Astrocyte (in vitro differentiated cells and primary cell): ENCODE measurements around the gene DCHS1. TPM values are rescaled to one million over a fixed set of nuclear protein-coding genes. Genes with fewer than 3 reads are reported as not detected.
A peak's percentile ranks its signal among the peaks of the same experiment; 100 is the strongest.

Source experiments
- DNase-seq: peaks from one replicate; pipeline ENCODE4 v3.0.0-alpha.2; 2010; ENCODE audit warnings: low read depth
- FAIRE-seq: peaks from 2 replicates; lab custom pipeline; 2011; peaks lifted over from hg19 to GRCh38; lab: Jason Lieb, UNC
- H2AFZ ChIP-seq: 2 replicates; pipeline ENCODE4 v1.6.0; 2012; ENCODE audit warnings: low read depth, low read length, inconsistent platforms
- H3K27ac ChIP-seq: 2 replicates; pipeline ENCODE4 v1.5.1; 2011; ENCODE audit warnings: low read depth, low read length, inconsistent platforms
- H3K27me3 ChIP-seq: 2 replicates; pipeline ENCODE4 v1.6.0; 2011; ENCODE audit warnings: low read length, inconsistent platforms; ENCODE audit not compliant: insufficient read depth
- H3K36me3 ChIP-seq: 2 replicates; pipeline ENCODE4 v1.5.1; 2011; ENCODE audit warnings: low read length, inconsistent platforms; ENCODE audit not compliant: insufficient read depth
- H3K4me1 ChIP-seq: 2 replicates; pipeline ENCODE4 v1.5.1; 2011; ENCODE audit warnings: low read length, inconsistent platforms; ENCODE audit not compliant: insufficient read depth
- H3K4me2 ChIP-seq: 2 replicates; pipeline ENCODE4 v1.6.0; 2012; ENCODE audit warnings: low read length, inconsistent platforms
- H3K4me3 ChIP-seq: 2 replicates; pipeline ENCODE4 v1.5.1; 2011; ENCODE audit warnings: low read depth, mild to moderate bottlenecking, low read length, inconsistent platforms; ENCODE audit not compliant: insufficient read depth
- H3K79me2 ChIP-seq: 2 replicates; pipeline ENCODE4 v1.6.0; 2012; ENCODE audit warnings: mild to moderate bottlenecking, low read length, inconsistent platforms; ENCODE audit not compliant: insufficient read depth
- H3K9ac ChIP-seq: 2 replicates; pipeline ENCODE4 v1.6.0; 2012; ENCODE audit warnings: mild to moderate bottlenecking, low read length, inconsistent platforms
- H3K9me3 ChIP-seq: 2 replicates; pipeline ENCODE4 v1.5.1; 2012; ENCODE audit warnings: low read depth, mild to moderate bottlenecking, low read length, inconsistent platforms; ENCODE audit not compliant: insufficient read depth
- H4K20me1 ChIP-seq: 2 replicates; pipeline ENCODE4 v1.6.0; 2012; ENCODE audit warnings: low read length, inconsistent platforms; ENCODE audit not compliant: insufficient read depth
- H3K27ac Mint-ChIP-seq: one replicate; pipeline ENCODE4 v1.8.0; 2021; ENCODE audit warnings: mild to moderate bottlenecking, mixed read lengths; ENCODE audit not compliant: unreplicated experiment
- H3K27me3 Mint-ChIP-seq: one replicate; pipeline ENCODE4 v1.8.0; 2021; ENCODE audit warnings: low read depth, mixed read lengths; ENCODE audit not compliant: unreplicated experiment
- H3K36me3 Mint-ChIP-seq: one replicate; pipeline ENCODE4 v1.8.0; 2021; ENCODE audit warnings: low read depth, mixed read lengths; ENCODE audit not compliant: unreplicated experiment
- H3K4me1 Mint-ChIP-seq: one replicate; pipeline ENCODE4 v1.8.0; 2021; ENCODE audit warnings: low read depth, mixed read lengths; ENCODE audit not compliant: unreplicated experiment
- H3K4me3 Mint-ChIP-seq: one replicate; pipeline ENCODE4 v1.8.0; 2021; ENCODE audit warnings: mild to moderate bottlenecking, moderate library complexity, mixed read lengths; ENCODE audit not compliant: unreplicated experiment
- H3K9me3 Mint-ChIP-seq: one replicate; pipeline ENCODE4 v1.8.0; 2021; ENCODE audit warnings: mild to moderate bottlenecking, mixed read lengths; ENCODE audit not compliant: unreplicated experiment
- EZH2 ChIP-seq: IDR thresholded peaks from 2 replicates; pipeline ENCODE4 v1.6.1; 2012; ENCODE audit warnings: mild to moderate bottlenecking, low read length, inconsistent platforms; ENCODE audit not compliant: insufficient read depth
- total RNA-seq: library from RNA; stranded (reverse); gene quantifications from 2 replicates; pipeline ENCODE4 v1.2.1, GENCODE V29; 2021
- TF ChIP-seq, protein P1 (sequence below): IDR thresholded peaks from 2 replicates; pipeline ENCODE4 v1.5.1; 2011; ENCODE audit warnings: low read depth, mild to moderate bottlenecking, inconsistent platforms, low read length, moderate library complexity; ENCODE audit not compliant: insufficient read depth

Gene DCHS1
- total RNA-seq, 1 donor from 2014 or later: 8.4 TPM

DNA sequence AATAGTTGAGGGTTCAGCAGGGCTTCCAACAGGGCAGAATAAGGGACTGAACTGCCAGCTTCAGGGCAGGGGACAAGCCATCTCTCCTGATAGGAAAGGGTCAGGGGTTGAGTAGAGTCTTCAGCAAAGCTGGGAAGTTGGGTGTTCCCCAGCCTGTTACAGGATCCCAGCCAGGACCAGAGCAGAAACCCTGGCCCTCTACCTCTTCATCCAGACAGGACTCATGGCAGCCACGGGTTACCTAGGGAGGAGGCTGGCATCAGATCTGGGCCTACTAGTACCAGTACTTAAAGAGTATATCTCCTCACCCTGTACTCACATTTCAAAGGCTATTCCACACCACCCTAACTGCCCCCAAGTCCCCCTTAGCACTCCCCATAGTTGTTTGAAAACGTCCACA lies 41.2 kb downstream of the DCHS1 start:
- DNase-seq: no peak
- TF ChIP-seq EZH2: no peak
- TF ChIP-seq, protein P1, sequence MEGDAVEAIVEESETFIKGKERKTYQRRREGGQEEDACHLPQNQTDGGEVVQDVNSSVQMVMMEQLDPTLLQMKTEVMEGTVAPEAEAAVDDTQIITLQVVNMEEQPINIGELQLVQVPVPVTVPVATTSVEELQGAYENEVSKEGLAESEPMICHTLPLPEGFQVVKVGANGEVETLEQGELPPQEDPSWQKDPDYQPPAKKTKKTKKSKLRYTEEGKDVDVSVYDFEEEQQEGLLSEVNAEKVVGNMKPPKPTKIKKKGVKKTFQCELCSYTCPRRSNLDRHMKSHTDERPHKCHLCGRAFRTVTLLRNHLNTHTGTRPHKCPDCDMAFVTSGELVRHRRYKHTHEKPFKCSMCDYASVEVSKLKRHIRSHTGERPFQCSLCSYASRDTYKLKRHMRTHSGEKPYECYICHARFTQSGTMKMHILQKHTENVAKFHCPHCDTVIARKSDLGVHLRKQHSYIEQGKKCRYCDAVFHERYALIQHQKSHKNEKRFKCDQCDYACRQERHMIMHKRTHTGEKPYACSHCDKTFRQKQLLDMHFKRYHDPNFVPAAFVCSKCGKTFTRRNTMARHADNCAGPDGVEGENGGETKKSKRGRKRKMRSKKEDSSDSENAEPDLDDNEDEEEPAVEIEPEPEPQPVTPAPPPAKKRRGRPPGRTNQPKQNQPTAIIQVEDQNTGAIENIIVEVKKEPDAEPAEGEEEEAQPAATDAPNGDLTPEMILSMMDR: no peak
- H3K27me3 Mint-ChIP-seq: no peaks in the 10 kb centered on the region
- Histone ChIP-seq H3K27me3 (no peaks in the 10 kb centered on the region), H4K20me1 (peaks cover 13% of the 10 kb centered on the region), H2AFZ (no peak overlapping the region), H3K9ac (no peak overlapping the region), H3K79me2 (peaks cover 42% of the 10 kb centered on the region), H3K27ac (no peak overlapping the region), H3K4me2 (no peak overlapping the region), H3K4me1 (peaks cover 55% of the 10 kb centered on the region), H3K9me3 (no peaks in the 10 kb centered on the region), H3K4me3 (no peak overlapping the region), H3K36me3 (peaks cover 16% of the 10 kb centered on the region)
- H3K9me3 Mint-ChIP-seq: no peaks in the 10 kb centered on the region
- no peak overlapping the region for H3K4me3 Mint-ChIP-seq
- peaks cover 22% of the 10 kb centered on the region for H3K4me1 Mint-ChIP-seq
- peaks cover 27% of the 10 kb centered on the region for H3K36me3 Mint-ChIP-seq
- no peak for FAIRE-seq
- no peak overlapping the region for H3K27ac Mint-ChIP-seq

DNA sequence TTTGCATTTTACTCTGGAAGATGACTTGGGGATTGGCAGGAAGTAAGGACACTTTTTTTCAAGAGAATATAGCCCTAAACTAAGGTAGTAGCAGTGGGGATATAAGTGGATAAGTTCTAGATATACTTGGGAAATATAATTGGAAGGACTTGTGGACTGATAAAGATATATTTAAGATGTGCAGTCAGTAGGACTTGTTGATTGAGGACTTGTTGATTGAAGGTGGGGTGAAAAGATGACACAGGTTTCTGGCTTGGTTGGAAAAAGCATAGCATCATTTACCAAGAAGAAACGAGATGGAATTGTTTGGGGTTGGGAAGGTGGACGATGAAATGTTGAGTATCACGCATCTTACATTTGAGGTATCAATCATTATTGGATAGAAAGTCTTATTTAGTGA lies 42.1 kb downstream of the DCHS1 start:
- Histone ChIP-seq H3K27ac (no peak overlapping the region), H3K36me3 (peaks cover 25% of the 10 kb centered on the region), H2AFZ (no peak overlapping the region), H3K27me3 (no peaks in the 10 kb centered on the region), H3K4me3 (no peak overlapping the region), H3K79me2 (peaks cover 44% of the 10 kb centered on the region), H3K4me1 (peaks cover 52% of the 10 kb centered on the region), H3K4me2 (peak overlapping the region; percentile 89), H3K9ac (no peak overlapping the region), H3K9me3 (no peaks in the 10 kb centered on the region), H4K20me1 (peaks cover 13% of the 10 kb centered on the region)
- Mint-ChIP-seq H3K4me1 (peaks cover 29% of the 10 kb centered on the region), H3K27me3 (no peaks in the 10 kb centered on the region), H3K9me3 (no peaks in the 10 kb centered on the region), H3K4me3 (no peak overlapping the region), H3K27ac (no peak overlapping the region), H3K36me3 (peaks cover 27% of the 10 kb centered on the region)
- TF ChIP-seq, protein P1: no peak
- no peak for TF ChIP-seq EZH2
- DNase-seq (no peak), FAIRE-seq (no peak)

DNA sequence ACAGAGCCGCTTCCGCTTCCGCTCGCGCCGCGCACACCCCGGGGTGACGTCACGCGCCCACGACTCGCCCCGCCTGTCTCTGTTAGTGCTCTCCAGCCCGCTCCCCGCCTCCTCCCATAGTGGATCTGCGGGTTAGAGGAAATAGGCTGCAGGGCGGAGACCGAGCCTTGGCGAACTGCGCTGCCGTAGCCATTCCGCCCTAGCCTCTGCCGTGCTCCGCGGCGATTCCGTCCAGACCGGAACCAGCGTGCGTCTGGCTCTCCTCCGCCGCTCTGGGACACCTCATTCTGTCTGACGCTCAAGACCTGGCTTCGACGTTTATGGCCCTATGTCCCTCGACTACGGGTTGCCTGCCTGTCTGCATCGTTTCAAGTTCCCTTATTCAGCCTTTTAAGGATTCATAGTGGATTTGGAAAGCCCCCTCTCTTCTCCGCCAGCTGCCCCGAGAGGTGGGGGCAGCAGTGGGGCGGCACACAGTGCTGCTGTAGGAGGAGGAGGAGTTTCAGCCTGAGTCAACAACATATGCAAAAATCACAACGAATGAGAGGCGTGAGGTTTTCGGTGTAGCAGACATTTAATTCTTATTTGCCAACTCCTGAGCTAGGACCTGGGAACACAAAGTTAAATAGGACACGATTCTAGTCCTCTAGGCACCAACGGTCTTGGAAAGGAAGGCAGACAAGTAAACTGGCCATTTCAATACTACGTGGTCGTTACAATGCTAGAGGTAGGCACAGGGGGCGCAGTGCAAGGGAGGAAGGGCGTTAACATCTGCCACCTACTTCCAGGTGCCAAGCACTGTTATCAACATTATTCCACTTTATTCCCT lies 43.2 kb downstream of the DCHS1 start, which contains the start of gene TAF10:
TAF10 (minus strand) TSS at position 4 of the 829 bp plus-strand sequence. CDS start 27 bp downstream, outside the sequence.
- Mint-ChIP-seq H3K36me3 (peaks cover 33% of the 10 kb centered on the region), H3K27me3 (no peaks in the 10 kb centered on the region), H3K9me3 (no peaks in the 10 kb centered on the region), H3K4me1 (peaks cover 37% of the 10 kb centered on the region), H3K27ac (peak within 1 kb of the TSS; percentile 88), H3K4me3 (peak within 1 kb of the TSS; percentile 90)
- peaks cover 13% of the 10 kb centered on the region for H4K20me1 ChIP-seq
- H3K36me3 ChIP-seq: peaks cover 35% of the 10 kb centered on the region
- peaks cover 51% of the 10 kb centered on the region for H3K79me2 ChIP-seq
- DNase-seq (peak; percentile 90), FAIRE-seq (peak; percentile 29)
- H3K9me3 ChIP-seq: no peaks in the 10 kb centered on the region
- peak within 1 kb of the TSS; percentile 84 for H3K27ac ChIP-seq
- peaks cover 52% of the 10 kb centered on the region for H3K4me1 ChIP-seq
- H2AFZ ChIP-seq: peak within 1 kb of the TSS; percentile 69
- H3K27me3 ChIP-seq: no peaks in the 10 kb centered on the region
- H3K4me2 ChIP-seq: peak within 1 kb of the TSS; percentile 89
- TF ChIP-seq, protein P1: peak; percentile 47
- TF ChIP-seq EZH2: no peak
- H3K9ac ChIP-seq: peak within 1 kb of the TSS; percentile 84
- H3K4me3 ChIP-seq: peak within 1 kb of the TSS; percentile 70
